ENCODE measurements around the gene NFATC3.

The NFATC3 gene

DNA sequence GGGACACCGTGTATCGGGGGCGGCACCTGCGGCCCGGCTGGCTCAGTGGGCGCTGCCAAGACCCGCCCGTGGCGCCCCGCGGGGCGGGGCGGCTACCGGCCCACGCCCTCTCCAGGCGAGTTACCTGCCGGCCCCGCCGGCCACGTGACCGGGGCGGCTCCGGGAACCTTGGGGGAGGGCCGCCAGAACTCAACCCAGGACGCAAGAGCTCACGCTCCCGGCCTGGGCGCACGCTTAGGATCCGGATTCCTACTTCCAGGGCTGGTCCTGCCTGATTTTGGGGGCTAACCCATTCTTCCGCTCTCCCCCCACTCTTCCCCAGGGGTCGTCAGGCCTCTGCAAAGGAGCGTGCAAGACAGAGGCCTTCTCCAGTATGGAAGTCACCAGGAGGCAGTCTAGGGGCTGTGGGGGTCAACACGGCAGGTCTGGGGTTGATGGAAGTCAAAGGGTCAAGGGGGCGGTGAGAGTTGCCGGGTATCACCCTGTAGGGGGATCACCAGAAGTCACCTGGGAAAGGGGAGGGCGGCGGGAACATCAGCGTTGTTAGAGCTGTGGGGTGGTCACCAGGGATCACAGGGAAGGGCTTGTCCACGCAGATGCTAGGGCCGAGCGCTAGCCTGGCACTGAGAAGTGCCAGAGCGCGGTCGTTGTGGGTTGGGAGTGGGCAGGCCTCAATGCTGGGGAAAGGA lies 151.1 kb downstream of the NFATC3 start:
- TF ChIP-seq, protein P1, sequence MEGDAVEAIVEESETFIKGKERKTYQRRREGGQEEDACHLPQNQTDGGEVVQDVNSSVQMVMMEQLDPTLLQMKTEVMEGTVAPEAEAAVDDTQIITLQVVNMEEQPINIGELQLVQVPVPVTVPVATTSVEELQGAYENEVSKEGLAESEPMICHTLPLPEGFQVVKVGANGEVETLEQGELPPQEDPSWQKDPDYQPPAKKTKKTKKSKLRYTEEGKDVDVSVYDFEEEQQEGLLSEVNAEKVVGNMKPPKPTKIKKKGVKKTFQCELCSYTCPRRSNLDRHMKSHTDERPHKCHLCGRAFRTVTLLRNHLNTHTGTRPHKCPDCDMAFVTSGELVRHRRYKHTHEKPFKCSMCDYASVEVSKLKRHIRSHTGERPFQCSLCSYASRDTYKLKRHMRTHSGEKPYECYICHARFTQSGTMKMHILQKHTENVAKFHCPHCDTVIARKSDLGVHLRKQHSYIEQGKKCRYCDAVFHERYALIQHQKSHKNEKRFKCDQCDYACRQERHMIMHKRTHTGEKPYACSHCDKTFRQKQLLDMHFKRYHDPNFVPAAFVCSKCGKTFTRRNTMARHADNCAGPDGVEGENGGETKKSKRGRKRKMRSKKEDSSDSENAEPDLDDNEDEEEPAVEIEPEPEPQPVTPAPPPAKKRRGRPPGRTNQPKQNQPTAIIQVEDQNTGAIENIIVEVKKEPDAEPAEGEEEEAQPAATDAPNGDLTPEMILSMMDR (IDR thresholded peaks at IDR 0.05; ENCODE audit: low read depth, low read length, missing control alignments): no peak
- DNase-seq (ENCODE audit: extremely low read depth, low read depth): no peak
- no peak overlapping the region; the same call in 1 of the 2 replicates for H3K4me3 ChIP-seq (replicated peaks; ENCODE audit: low read depth, low read length)

DNA sequence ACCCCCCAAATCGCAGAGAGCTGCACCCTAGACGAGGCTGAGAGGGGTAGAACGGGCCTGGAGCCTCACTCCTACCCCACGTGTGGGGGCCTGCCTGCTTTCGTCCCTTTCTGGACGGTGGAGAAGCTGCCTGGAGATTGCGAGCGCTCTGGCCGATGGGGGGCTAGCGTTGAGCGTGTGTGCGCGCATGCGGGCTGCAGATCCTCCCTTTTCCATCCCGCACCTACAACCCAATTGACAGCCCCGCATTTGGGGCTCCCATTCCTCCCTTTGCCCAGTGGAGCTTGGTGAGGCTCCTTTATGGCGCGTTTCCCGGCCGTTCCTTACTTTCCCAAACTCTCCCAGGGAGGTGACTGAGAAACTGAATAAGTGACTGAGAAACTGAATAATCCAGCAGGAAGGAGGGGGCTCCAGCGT lies 151.7 kb downstream of the NFATC3 start:
- H3K4me3 ChIP-seq (replicated peaks; ENCODE audit: low read depth, low read length): peak overlapping the region; percentile 45
- DNase-seq (ENCODE audit: extremely low read depth, low read depth): no peak
- TF ChIP-seq, protein P1 (IDR thresholded peaks at IDR 0.05; ENCODE audit: low read depth, low read length, missing control alignments): no peak

DNA sequence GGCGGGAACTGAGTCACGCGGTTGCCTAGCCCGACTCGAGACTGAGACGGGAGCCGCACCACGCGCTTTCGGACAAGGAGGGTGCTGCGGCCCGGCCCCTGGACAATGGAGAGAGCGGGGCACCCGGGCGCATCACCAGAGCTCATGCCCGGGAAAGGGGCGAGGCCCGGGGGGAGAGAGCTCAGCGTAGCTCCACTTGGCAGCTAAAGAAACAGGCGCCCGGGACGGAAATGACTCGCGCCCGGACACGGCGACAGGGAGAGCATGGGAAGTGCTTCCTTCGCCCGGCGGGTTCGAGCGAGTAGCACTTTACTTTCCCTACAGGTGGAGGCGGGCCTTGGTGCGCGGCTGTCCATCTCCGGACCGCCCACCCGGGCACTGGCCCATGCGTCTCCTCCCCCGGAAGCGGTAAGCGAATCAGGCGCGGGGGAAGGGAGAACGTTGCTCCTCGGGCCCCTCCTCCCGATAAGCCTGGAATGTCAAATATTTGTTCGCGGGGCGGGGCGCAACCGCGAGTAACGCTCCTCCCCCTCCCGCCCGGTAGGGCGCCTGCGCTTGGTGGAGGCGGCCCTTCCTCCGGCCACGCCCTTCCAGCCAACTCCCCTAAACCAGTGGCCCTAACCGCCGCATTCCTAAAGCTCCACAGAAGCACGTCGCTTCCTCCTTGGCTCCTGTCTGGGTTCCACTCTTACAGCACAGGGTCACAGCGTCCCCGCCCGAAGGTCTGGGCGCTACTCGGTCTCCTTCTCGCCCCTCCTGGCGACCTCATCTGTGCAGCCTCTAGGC lies 152.3 kb downstream of the NFATC3 start:
- TF ChIP-seq, protein P1 (IDR thresholded peaks at IDR 0.05; ENCODE audit: low read depth, low read length, missing control alignments): no peak
- peak; percentile 96 for DNase-seq (ENCODE audit: extremely low read depth, low read depth)
- peak overlapping the region; percentile 45 for H3K4me3 ChIP-seq (replicated peaks; ENCODE audit: low read depth, low read length)

DNA sequence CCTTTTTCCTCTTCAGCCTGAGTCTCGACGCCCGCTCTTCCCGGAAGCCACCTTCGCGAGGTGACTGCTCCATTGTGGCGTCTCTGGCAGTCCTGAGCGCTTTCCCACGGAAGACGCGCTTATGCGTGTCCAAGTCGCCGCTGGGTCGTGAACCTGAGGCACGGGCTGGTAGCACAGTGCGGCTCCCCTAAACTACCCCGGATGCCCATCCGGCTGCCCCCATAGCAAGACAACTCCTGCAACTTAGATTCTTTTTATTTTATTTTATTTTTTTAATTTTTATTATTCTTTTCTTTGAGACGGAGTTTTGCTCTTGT lies 152.8 kb downstream of the NFATC3 start:
- DNase-seq (ENCODE audit: extremely low read depth, low read depth): no peak
- H3K4me3 ChIP-seq (replicated peaks; ENCODE audit: low read depth, low read length): peak overlapping the region; percentile 45
- TF ChIP-seq, protein P1 (IDR thresholded peaks at IDR 0.05; ENCODE audit: low read depth, low read length, missing control alignments): no peak

DNA sequence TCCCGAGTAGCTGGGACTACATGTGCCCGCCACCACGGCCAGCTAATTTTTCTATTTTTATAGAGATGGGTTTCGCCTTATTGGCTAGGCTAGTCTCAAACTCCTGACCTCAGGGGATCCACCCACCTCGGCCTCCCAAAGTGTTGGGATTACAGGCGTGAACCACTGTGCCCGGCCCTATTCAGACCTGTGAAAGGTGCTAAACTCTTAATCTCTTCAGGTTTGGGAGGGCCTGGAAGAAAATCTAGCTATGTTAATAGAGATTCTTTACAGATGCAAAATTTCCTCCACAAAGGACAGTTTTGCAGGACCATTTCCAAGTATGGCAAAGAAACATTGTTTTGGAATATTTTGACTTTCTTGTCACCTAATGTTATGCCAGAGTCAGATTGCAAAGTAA lies 156.9 kb downstream of the NFATC3 start:
- TF ChIP-seq, protein P1 (IDR thresholded peaks at IDR 0.05; ENCODE audit: low read depth, low read length, missing control alignments): no peak
- DNase-seq (ENCODE audit: extremely low read depth, low read depth): no peak
- no peak overlapping the region for H3K4me3 ChIP-seq (replicated peaks; ENCODE audit: low read depth, low read length)

DNA sequence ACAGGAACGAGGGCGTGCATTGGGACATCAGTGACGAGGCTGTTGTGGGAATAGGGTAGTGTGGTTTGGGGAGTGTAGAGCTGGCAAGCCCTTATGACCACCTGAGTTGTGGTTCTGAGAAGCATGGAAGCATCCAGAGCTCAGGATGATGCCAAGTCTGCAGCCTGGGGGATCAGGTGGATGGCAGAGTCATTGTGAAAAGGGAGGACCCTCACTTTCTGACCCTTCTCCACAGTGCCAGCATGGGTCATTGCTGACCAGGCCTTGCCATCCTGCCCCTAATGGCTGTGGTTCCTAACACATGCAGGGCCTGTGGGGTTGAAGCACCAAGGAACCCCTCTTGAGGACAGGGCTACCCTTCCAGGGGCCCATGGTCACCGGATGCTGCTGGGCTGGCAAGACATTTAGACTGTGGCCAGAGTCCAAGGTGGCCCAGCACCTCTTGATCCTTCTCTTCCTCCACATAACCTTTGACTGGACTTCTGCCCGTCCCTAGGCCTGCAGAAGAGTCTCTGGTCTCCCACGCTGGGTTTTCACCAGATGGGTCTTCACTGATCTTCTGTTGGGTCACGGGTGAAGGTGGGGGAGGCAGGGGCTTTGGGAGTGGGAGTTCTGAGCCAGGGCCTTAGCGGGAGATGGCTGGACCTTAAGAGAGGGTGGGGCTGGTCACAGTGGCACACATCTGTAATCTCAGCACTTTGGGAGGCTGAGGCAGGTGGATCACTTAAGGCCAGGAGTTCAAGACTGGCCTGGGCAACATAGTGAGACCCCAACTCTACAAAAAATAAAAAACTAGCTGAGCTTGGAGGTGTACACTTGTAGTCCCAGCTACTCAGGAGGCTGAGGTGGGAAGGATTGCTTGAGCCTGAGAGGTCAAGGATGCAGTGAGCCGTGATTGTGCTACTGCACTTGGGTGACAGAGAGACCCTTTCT lies 158.0 kb downstream of the NFATC3 start:
- no peak overlapping the region for H3K4me3 ChIP-seq (replicated peaks; ENCODE audit: low read depth, low read length)
- TF ChIP-seq, protein P1 (IDR thresholded peaks at IDR 0.05; ENCODE audit: low read depth, low read length, missing control alignments): no peak

More for the DNA sequence above, 158.0 kb downstream of the NFATC3 start:
- DNase-seq (ENCODE audit: extremely low read depth, low read depth): no peak
